Endothelial cell of umbilical vein (primary cell): Measurements from ENCODE around the gene ZC2HC1C.

Experiments
- EZH2 ChIP-seq: IDR thresholded peaks from 2 replicates; pipeline ENCODE4 v1.6.1; 2012; ENCODE audit warnings: borderline replicate concordance, low read depth, mild to moderate bottlenecking, moderate library complexity, low read length, inconsistent platforms; ENCODE audit not compliant: severe bottlenecking
- FOS ChIP-seq: IDR thresholded peaks from 2 replicates; pipeline ENCODE4 v1.6.1; 2011; ENCODE audit warnings: mild to moderate bottlenecking, low read length, moderate library complexity, borderline replicate concordance; ENCODE audit not compliant: insufficient read depth
- GATA2 ChIP-seq: IDR thresholded peaks from 2 replicates; pipeline ENCODE4 v1.7.0; 2011; ENCODE audit warnings: low read depth, mild to moderate bottlenecking, moderate library complexity, mixed read lengths, low read length; ENCODE audit not compliant: insufficient read length, insufficient read depth
- JUN ChIP-seq: IDR thresholded peaks from 2 replicates; pipeline ENCODE4 v1.6.1; 2011; ENCODE audit warnings: borderline replicate concordance, low read depth; ENCODE audit not compliant: insufficient read length, insufficient read depth
- MYC ChIP-seq: IDR thresholded peaks from one replicate; pipeline ENCODE4 v1.6.1; 2011; ENCODE audit warnings: mild to moderate bottlenecking, low read depth, low read length
- POLR2A ChIP-seq: IDR thresholded peaks from 2 replicates; pipeline ENCODE4 v1.6.1; 2012; ENCODE audit warnings: low read depth, mild to moderate bottlenecking, control low read depth, low read length
- POLR2AphosphoS5 ChIP-seq: IDR thresholded peaks from 2 replicates; pipeline ENCODE4 v1.6.1; 2012; ENCODE audit warnings: low read depth, mild to moderate bottlenecking, control low read depth, low read length, moderate library complexity; ENCODE audit not compliant: insufficient read depth
- TF ChIP-seq, protein P1 (sequence below), 2 donors: IDR thresholded peaks; 1 replicate in 1 of 2; 2 replicates in 1 of 2; pipeline ENCODE4 v1.5.1; 2011; ENCODE audit warnings: low read length in 2 of 2, mild to moderate bottlenecking in 2 of 2, moderate library complexity in 2 of 2, control low read depth in 1 of 2, inconsistent platforms in 1 of 2, low read depth in 1 of 2; ENCODE audit not compliant: insufficient read depth in 1 of 2; ENCODE audit errors: extremely low read depth in 1 of 2
- TF ChIP-seq, protein P2 (sequence below): IDR thresholded peaks from 2 replicates; pipeline ENCODE4 v1.6.1; 2011; ENCODE audit not compliant: insufficient read depth, insufficient read length

DNA sequence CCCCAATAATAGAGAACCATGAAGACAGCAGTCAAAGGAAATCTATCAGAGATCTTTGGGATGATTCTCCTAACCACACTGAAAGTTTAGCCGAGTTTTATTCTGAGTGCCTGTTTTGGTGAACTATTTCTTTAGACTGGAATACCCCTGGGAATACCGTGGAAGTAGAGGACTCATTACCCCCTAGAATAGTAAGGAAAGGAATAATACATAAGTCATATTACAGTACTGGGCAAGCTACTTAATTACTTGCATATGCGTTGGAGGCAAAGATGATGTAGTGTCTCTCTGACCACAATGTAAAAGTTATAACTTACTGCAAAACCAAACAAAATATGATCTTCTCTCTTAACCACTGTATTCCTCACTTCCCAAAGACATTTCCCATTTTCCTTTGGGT lies 25.5 kb downstream of the ZC2HC1C start:
- TF ChIP-seq, protein P1, sequence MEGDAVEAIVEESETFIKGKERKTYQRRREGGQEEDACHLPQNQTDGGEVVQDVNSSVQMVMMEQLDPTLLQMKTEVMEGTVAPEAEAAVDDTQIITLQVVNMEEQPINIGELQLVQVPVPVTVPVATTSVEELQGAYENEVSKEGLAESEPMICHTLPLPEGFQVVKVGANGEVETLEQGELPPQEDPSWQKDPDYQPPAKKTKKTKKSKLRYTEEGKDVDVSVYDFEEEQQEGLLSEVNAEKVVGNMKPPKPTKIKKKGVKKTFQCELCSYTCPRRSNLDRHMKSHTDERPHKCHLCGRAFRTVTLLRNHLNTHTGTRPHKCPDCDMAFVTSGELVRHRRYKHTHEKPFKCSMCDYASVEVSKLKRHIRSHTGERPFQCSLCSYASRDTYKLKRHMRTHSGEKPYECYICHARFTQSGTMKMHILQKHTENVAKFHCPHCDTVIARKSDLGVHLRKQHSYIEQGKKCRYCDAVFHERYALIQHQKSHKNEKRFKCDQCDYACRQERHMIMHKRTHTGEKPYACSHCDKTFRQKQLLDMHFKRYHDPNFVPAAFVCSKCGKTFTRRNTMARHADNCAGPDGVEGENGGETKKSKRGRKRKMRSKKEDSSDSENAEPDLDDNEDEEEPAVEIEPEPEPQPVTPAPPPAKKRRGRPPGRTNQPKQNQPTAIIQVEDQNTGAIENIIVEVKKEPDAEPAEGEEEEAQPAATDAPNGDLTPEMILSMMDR (IDR thresholded peaks at IDR 0.05; ENCODE audit: extremely low read depth in 1 of 2, insufficient read depth in 1 of 2, low read depth in 1 of 2, low read length in 2 of 2): no peak
- no peak for TF ChIP-seq POLR2AphosphoS5
- TF ChIP-seq, protein P2, sequence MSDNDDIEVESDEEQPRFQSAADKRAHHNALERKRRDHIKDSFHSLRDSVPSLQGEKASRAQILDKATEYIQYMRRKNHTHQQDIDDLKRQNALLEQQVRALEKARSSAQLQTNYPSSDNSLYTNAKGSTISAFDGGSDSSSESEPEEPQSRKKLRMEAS: no peak
- TF ChIP-seq EZH2: no peak
- no peak for TF ChIP-seq GATA2
- TF ChIP-seq JUN: no peak
- TF ChIP-seq MYC: no peak
- no peak for TF ChIP-seq POLR2A
- TF ChIP-seq FOS: no peak
